K562 (cell line): ENCODE data around the gene KIAA0040. TPM values are rescaled to one million over a fixed set of nuclear protein-coding genes. Genes with fewer than 3 reads are reported as not detected.

Experiments
- ATAC-seq: fragments of 200-7000 bp; cut with Tn5 transposase; 3 replicates; pipeline ENCODE4 v1.9.1; 2020; ENCODE audit warnings: moderate library complexity
- BruUV-seq: library from RNA; stranded (reverse); fragments of 400-500 nt; replicated peaks from 2 replicates; lab custom pipeline; 2021; lab: Mats Ljungman, UMichigan
- CTCF ChIA-PET: fragments of 300-600 bp; formaldehyde crosslinking; extraction: SDS; loops from one replicate; lab custom pipeline; 2021; ENCODE audit warnings: low intra/inter-chr PET ratio; lab: Yijun Ruan, JAX
- POLR2A ChIA-PET: fragments of 300-600, 350-650 bp; sonication (Branson Sonifier 250); formaldehyde crosslinking; extraction: SDS; loops from one replicate; lab custom pipeline; 2021; ENCODE audit warnings: antibody characterized with exemption, inconsistent platforms; lab: Yijun Ruan, JAX
- DNase-seq, 4 experiments: peaks; one replicate each; pipeline versions ENCODE4 v3.0.0 to v3.0.0-alpha.2; 2011 to 2018; ENCODE audit warnings: low spot score in 3 of 4, mixed read lengths in 3 of 4; ENCODE audit errors: extremely low read depth in 1 of 4
- FAIRE-seq: peaks from 2 replicates; lab custom pipeline; 2011; peaks lifted over from hg19 to GRCh38; lab: Jason Lieb, UNC
- H2AFZ ChIP-seq: 2 replicates; pipeline ENCODE4 v1.6.0; 2011; ENCODE audit warnings: low read depth, low read length, control low read depth, inconsistent platforms
- H3K27ac ChIP-seq: fragments of 200-600 bp; 3 replicates; pipeline ENCODE4 v1.8.0; 2011; ENCODE audit warnings: low read depth, mild to moderate bottlenecking, control low read depth, inconsistent platforms, low read length, moderate library complexity, mixed read lengths; ENCODE audit errors: extremely low read depth
- H3K27me3 ChIP-seq, 2 experiments: fragments of 300-600 bp in 1 of 2; 2 replicates in 1 of 2; 3 replicates in 1 of 2; pipeline versions ENCODE4 v1.6.0 to v1.8.0; 2011; ENCODE audit warnings: inconsistent platforms in 2 of 2, low read length in 2 of 2, mild to moderate bottlenecking in 1 of 2, mixed read lengths in 1 of 2, moderate library complexity in 1 of 2; ENCODE audit not compliant: control insufficient read depth in 2 of 2, insufficient read depth in 2 of 2
- H3K36me3 ChIP-seq: fragments of 300-600 bp; 3 replicates; pipeline ENCODE4 v1.8.0; 2011; ENCODE audit warnings: mild to moderate bottlenecking, low read length, inconsistent platforms; ENCODE audit not compliant: control insufficient read depth, insufficient read depth
- H3K4me1 ChIP-seq, 2 experiments: fragments of 200-600 bp in 1 of 2; replicated peaks in 1 of 2; 2 replicates in 1 of 2; 3 replicates in 1 of 2; pipeline versions ENCODE4 v1.5.1 to v1.8.0; 2011; ENCODE audit warnings: inconsistent platforms in 2 of 2, low read length in 2 of 2, mild to moderate bottlenecking in 1 of 2, mixed read lengths in 1 of 2, moderate library complexity in 1 of 2; ENCODE audit not compliant: control insufficient read depth in 2 of 2, insufficient read depth in 2 of 2
- H3K4me2 ChIP-seq: 2 replicates; pipeline ENCODE4 v1.6.1; 2011; ENCODE audit warnings: low read length, control low read depth, inconsistent platforms, mixed read lengths; ENCODE audit not compliant: insufficient read depth
- H3K4me3 ChIP-seq: fragments of 200-600 bp; sonication (generic), shearing (Covaris generic); 2 replicates; pipeline ENCODE4 v1.5.1; 2016; ENCODE audit warnings: control low read depth, inconsistent platforms
- H3K79me2 ChIP-seq: fragments of 200-600 bp; 3 replicates; pipeline ENCODE4 v1.8.0; 2011; ENCODE audit warnings: low read length, inconsistent platforms; ENCODE audit not compliant: control insufficient read depth, insufficient read depth
- H3K9ac ChIP-seq, 2 experiments: 2 replicates each; pipeline versions ENCODE4 v1.6.0 to v1.6.1; 2011; ENCODE audit warnings: low read depth in 2 of 2, low read length in 2 of 2, control low read depth in 1 of 2, inconsistent platforms in 1 of 2, mild to moderate bottlenecking in 1 of 2, mixed read lengths in 1 of 2; ENCODE audit not compliant: insufficient read depth in 1 of 2
- H3K9me1 ChIP-seq: one replicate; pipeline ENCODE4 v1.6.0; 2011; ENCODE audit warnings: inconsistent platforms, mild to moderate bottlenecking, low read length, moderate library complexity; ENCODE audit not compliant: control insufficient read depth, insufficient read depth
- H3K9me3 ChIP-seq: replicated peaks from 2 replicates; pipeline ENCODE4 v1.5.1; 2011; ENCODE audit warnings: low read depth, low read length, inconsistent platforms; ENCODE audit not compliant: control insufficient read depth, insufficient read depth
- H4K20me1 ChIP-seq: replicated peaks from 2 replicates; pipeline ENCODE4 v1.6.1; 2011; ENCODE audit warnings: low read length, inconsistent platforms, mixed read lengths; ENCODE audit not compliant: control insufficient read depth, insufficient read depth
- CEBPB ChIP-seq: fragments of 450-650 bp; IDR thresholded peaks from 2 replicates; pipeline ENCODE4 v1.6.1; 2016; ENCODE audit warnings: missing genetic modification characterization, missing compliant biosample characterization
- FOS ChIP-seq: IDR thresholded peaks from 3 replicates; pipeline ENCODE4 v1.6.1; 2011; ENCODE audit not compliant: insufficient read length; ENCODE audit errors: extremely low read depth
- HMG20A ChIP-seq: fragments of 450-650 bp; formaldehyde crosslinking; conservative IDR thresholded peaks from 2 replicates; pipeline ENCODE4 v1.4.0; 2020; ENCODE audit warnings: mild to moderate bottlenecking, mixed read lengths
- PHB ChIP-seq: fragments of 250-450 bp; sonication (Bioruptor Pico); IDR thresholded peaks from 2 replicates; pipeline ENCODE4 v1.5.0; 2021
- SREBF2 ChIP-seq: sonication (generic); formaldehyde crosslinking; IDR thresholded peaks from 2 replicates; pipeline ENCODE4 v1.4.0; 2020; ENCODE audit warnings: mild to moderate bottlenecking, missing genetic modification reagents
- TFAM ChIP-seq: fragments of 250-450 bp; sonication (Bioruptor Pico); conservative IDR thresholded peaks from 2 replicates; pipeline ENCODE4 v1.5.0; 2021; ENCODE audit warnings: mild to moderate bottlenecking, moderate library complexity
- ZNF766 ChIP-seq: fragments of 200-800 bp; sonication (Bioruptor generic); conservative IDR thresholded peaks from 2 replicates; pipeline ENCODE4 v1.6.1; 2016; ENCODE audit warnings: missing genetic modification characterization, missing compliant biosample characterization
- WGBS: fragments of 100-300 bp; shearing (Covaris generic); methylation state at CpG from one replicate; pipeline ENCODE4 v1.1.6; 2016; ENCODE audit warnings: low coverage, mixed read lengths; ENCODE audit not compliant: insufficient coverage; ENCODE audit errors: missing lambda C conversion rate; 5-methylcytosine and 5-hydroxymethylcytosine counted together
- in situ Hi-C: fragments of 300-500 bp; cut with MboI; formaldehyde crosslinking; loops from 4 replicates; pipeline ENCODE4 v1.15.0; 2018; ENCODE audit warnings: inconsistent platforms, mixed read lengths
- intact Hi-C: fragments of 100-400 bp; cut with micrococcal nuclease; formaldehyde crosslinking; loops from 2 replicates; pipeline ENCODE4 v1.14.2; 2022
- polyA plus RNA-seq, 8 experiments: library from polyadenylated mRNA; depleted of rRNA in 4 of 8; stranded (reverse) in 5 of 8; unstranded in 3 of 8; fragments of >200 nt; fragmentation: Nextera tagmentation in 2 of 8; fragmentation: Illumina TruSeq in 1 of 8; extraction: Ambion mirVana in 2 of 8; extraction: Trizol in 1 of 8; gene quantifications; 2 replicates each; pipeline versions ENCODE4 v1.2.1 to v1.2.3, GENCODE V29; 2011 to 2014; ENCODE audit warnings: inconsistent platforms in 1 of 8, missing spikeins in 1 of 8
- total RNA-seq, 7 experiments: library from RNA; depleted of rRNA in 6 of 7; stranded (reverse); fragments of >200 nt in 6 of 7; fragmentation: Illumina TruSeq in 2 of 7; extraction: Trizol in 2 of 7; gene quantifications; 2 replicates each; pipeline versions ENCODE4 v1.2.1 to v1.2.3, GENCODE V29; 2011 to 2021; ENCODE audit warnings: low replicate concordance in 1 of 7
- TF ChIP-seq, protein P1 (sequence below): fragments of 250-450 bp; sonication (Bioruptor Pico); IDR thresholded peaks from 2 replicates; pipeline ENCODE4 v1.4.0; 2020; ENCODE audit warnings: borderline replicate concordance
- TF ChIP-seq, protein P2 (sequence below): fragments of 450-650 bp; IDR thresholded peaks from 2 replicates; pipeline ENCODE4 v1.6.1; 2018; ENCODE audit not compliant: partially characterized antibody
- TF ChIP-seq, protein P3 (sequence below): fragments of 450-650 bp; formaldehyde crosslinking; IDR thresholded peaks from 2 replicates; pipeline ENCODE4 v1.4.0; 2020; ENCODE audit warnings: mild to moderate bottlenecking

The KIAA0040 gene
- total and polyA plus RNA-seq, 9 of the 15 experiments (the other 6 are each of a cell fraction or from before 2014, with no cell fraction given), result 3.4 to 13.6 (median 7.1) TPM

DNA sequence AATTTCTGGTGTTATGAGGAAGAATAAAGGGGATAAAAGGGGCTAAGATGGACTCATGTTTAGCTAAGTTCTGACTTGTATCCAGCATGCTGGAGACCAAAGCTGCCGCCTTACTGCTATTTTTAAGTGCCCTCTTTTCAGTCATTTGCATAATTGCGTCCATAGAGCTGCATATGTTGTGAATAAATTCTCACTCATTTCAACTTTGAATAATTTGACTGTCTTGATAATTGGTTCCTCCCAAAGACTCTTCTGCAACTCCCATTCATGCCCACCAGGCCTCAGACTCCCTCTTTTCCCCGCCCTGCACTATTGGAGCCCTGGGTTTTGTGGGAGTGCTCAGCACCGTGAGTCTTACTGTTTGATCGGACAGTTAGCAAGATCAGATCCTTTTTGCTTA is 45.0 kb downstream of the KIAA0040 start:
- H2AFZ ChIP-seq, result no peak overlapping the region

More for the DNA sequence above, 45.0 kb downstream of the KIAA0040 start:
- H3K4me2 ChIP-seq, result no peak overlapping the region
- H3K36me3 ChIP-seq, result no peaks in the 10 kb centered on the region
- FAIRE-seq, result no peak
- DNase-seq, result no peak
- H3K4me1 ChIP-seq, result peaks cover 0 to 5% of the 10 kb centered on the region in 2 experiments; a peak in 1 of 5 replicates
- no peak overlapping the region for H3K27ac ChIP-seq
- no TSS peak for BruUV-seq
- in situ Hi-C loops (loop anchor here (5.0 kb wide), 1 partner anchor 175 kb away; no protein-coding TSS in a partner anchor), intact Hi-C loops (no loop called here)
- CTCF ChIA-PET, result interaction anchor here (2.4 kb wide), 1 partner anchor 172 kb away, joined by 9 read pairs; no protein-coding TSS in a partner anchor
- H3K9ac ChIP-seq, result no peak overlapping the region
- H3K79me2 ChIP-seq, result no peaks in the 10 kb centered on the region
- POLR2A ChIA-PET, result interaction anchor here (1.9 kb wide), 1 partner anchor 125 kb away, joined by 5 read pairs; the partner anchor contains the start of gene MRPS14
- no peaks in the 10 kb centered on the region for H4K20me1 ChIP-seq
- no peaks in the 10 kb centered on the region for H3K9me1 ChIP-seq
- H3K4me3 ChIP-seq, result no peak overlapping the region
- ATAC-seq, result no peak
- peaks cover 13 to 51% of the 10 kb centered on the region in 2 experiments for H3K27me3 ChIP-seq
- TF ChIP-seq CEBPB (tag) (no peak), ZNF766 (CRISPR knock-in tag) (no peak), FOS (no peak), SREBF2 (CRISPR knock-in tag) (no peak), TFAM (CRISPR knock-in tag) (no peak), PHB (CRISPR knock-in tag) (no peak), HMG20A (no peak)
- TF ChIP-seq, protein P1, sequence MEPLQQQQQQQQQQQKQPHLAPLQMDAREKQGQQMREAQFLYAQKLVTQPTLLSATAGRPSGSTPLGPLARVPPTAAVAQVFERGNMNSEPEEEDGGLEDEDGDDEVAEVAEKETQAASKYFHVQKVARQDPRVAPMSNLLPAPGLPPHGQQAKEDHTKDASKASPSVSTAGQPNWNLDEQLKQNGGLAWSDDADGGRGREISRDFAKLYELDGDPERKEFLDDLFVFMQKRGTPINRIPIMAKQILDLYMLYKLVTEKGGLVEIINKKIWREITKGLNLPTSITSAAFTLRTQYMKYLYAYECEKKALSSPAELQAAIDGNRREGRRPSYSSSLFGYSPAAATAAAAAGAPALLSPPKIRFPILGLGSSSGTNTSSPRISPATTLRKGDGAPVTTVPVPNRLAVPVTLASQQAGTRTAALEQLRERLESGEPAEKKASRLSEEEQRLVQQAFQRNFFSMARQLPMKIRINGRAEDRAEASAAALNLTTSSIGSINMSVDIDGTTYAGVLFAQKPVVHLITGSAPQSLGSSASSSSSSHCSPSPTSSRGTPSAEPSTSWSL (CRISPR knock-in tag), result no peak
- TF ChIP-seq, protein P2, sequence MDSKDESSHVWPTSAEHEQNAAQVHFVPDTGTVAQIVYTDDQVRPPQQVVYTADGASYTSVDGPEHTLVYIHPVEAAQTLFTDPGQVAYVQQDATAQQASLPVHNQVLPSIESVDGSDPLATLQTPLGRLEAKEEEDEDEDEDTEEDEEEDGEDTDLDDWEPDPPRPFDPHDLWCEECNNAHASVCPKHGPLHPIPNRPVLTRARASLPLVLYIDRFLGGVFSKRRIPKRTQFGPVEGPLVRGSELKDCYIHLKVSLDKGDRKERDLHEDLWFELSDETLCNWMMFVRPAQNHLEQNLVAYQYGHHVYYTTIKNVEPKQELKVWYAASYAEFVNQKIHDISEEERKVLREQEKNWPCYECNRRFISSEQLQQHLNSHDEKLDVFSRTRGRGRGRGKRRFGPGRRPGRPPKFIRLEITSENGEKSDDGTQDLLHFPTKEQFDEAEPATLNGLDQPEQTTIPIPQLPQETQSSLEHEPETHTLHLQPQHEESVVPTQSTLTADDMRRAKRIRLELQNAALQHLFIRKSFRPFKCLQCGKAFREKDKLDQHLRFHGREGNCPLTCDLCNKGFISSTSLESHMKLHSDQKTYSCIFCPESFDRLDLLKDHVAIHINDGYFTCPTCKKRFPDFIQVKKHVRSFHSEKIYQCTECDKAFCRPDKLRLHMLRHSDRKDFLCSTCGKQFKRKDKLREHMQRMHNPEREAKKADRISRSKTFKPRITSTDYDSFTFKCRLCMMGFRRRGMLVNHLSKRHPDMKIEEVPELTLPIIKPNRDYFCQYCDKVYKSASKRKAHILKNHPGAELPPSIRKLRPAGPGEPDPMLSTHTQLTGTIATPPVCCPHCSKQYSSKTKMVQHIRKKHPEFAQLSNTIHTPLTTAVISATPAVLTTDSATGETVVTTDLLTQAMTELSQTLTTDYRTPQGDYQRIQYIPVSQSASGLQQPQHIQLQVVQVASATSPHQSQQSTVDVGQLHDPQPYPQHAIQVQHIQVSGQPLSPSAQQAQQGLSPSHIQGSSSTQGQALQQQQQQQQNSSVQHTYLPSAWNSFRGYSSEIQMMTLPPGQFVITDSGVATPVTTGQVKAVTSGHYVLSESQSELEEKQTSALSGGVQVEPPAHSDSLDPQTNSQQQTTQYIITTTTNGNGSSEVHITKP, result no peak
- TF ChIP-seq, protein P3, sequence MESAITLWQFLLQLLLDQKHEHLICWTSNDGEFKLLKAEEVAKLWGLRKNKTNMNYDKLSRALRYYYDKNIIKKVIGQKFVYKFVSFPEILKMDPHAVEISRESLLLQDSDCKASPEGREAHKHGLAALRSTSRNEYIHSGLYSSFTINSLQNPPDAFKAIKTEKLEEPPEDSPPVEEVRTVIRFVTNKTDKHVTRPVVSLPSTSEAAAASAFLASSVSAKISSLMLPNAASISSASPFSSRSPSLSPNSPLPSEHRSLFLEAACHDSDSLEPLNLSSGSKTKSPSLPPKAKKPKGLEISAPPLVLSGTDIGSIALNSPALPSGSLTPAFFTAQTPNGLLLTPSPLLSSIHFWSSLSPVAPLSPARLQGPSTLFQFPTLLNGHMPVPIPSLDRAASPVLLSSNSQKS (CRISPR knock-in tag), result no peak
- TF ChIP-seq, all 486 proteins: peak for 0
- H3K9me3 ChIP-seq, result no peaks in the 10 kb centered on the region
- WGBS, result 4% methylated on average over 5 of the region's 5 CpGs
